ENCODE results near the gene LRTM2. TPM values are rescaled to one million over a fixed set of nuclear protein-coding genes. Genes with fewer than 3 reads are reported as not detected.

LRTM2 gene
- total RNA-seq, 1 donor from 2014 or later: not detected

DNA sequence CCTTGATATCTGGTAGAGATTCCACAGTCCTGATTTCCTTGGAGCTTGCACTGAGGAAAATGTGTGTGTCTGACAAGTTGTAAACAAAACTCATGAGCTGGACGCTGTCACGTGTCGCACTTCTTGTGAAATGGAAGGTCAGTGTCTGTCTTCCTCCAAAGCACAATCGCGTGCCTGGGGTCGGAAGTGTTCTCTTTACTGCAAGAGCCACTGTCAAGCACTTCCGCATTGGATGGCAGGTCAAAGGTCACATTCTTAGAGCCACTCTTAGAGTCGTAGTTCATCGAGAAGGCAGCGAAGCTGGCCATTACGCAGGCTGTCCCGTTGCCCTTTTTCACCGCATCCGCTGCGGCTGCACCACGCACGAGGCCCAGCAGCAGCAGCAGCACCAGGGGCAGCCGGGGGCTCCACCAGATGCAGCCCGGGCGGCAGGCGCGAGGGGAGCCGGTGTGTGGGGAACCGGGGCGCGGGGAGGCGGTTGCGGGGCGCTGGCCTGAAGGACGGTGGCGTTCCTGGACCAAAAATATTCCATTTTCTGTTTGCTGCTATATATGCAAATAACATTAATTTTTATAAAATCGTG lies 45.0 kb downstream of the LRTM2 start:
- no peak overlapping the region for H3K4me3 ChIP-seq (ENCODE audit: low read depth, low read length)
- DNase-seq (ENCODE audit: low read depth): no peak
- TF ChIP-seq, protein P1, sequence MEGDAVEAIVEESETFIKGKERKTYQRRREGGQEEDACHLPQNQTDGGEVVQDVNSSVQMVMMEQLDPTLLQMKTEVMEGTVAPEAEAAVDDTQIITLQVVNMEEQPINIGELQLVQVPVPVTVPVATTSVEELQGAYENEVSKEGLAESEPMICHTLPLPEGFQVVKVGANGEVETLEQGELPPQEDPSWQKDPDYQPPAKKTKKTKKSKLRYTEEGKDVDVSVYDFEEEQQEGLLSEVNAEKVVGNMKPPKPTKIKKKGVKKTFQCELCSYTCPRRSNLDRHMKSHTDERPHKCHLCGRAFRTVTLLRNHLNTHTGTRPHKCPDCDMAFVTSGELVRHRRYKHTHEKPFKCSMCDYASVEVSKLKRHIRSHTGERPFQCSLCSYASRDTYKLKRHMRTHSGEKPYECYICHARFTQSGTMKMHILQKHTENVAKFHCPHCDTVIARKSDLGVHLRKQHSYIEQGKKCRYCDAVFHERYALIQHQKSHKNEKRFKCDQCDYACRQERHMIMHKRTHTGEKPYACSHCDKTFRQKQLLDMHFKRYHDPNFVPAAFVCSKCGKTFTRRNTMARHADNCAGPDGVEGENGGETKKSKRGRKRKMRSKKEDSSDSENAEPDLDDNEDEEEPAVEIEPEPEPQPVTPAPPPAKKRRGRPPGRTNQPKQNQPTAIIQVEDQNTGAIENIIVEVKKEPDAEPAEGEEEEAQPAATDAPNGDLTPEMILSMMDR (conservative IDR thresholded peaks at IDR 0.05; ENCODE audit: low read depth, low read length): no peak

DNA sequence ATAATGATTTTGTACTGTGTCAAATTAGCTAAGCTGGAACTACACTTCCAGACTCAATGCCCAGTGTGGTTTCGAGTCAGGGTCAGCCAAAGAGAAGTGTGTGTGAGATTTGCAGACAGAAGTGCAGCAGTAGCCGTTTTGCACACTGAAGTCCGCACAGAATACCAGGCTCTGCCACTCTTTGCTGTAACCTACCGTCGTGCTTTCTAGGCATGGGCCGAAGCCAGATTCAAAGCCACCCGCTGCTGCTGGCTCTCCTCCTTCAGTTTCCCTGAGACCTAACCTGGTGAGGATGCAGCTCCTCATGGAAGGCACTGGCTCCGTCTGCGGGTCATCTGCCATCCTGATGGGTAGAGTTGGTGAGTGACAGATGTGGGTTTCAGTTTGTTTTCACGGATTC lies 48.8 kb downstream of the LRTM2 start:
- TF ChIP-seq, protein P1 (conservative IDR thresholded peaks at IDR 0.05; ENCODE audit: low read depth, low read length): no peak
- no peak overlapping the region for H3K4me3 ChIP-seq (ENCODE audit: low read depth, low read length)
- no peak for DNase-seq (ENCODE audit: low read depth)

DNA sequence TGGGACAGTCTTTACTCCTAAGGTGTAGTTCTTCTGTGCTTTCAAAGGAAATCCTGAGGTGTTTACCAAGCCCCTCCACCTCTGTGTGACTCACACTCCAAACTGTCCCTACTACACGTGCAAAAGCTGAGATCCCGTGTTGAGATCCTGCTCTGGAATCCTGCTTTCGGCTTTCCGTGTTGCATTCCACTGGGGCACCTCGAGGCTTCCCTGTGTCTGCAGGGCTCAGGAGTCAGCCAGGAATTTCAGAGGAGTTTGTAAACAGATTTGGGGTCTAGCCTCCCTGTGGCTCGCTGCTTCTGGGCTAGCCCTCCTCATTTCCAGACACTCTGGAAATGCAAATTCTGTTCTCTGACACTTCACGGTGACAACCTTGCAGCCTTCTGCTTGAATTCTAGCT lies 49.7 kb downstream of the LRTM2 start:
- no peak for DNase-seq (ENCODE audit: low read depth)
- H3K4me3 ChIP-seq (ENCODE audit: low read depth, low read length): no peak overlapping the region
- TF ChIP-seq, protein P1 (conservative IDR thresholded peaks at IDR 0.05; ENCODE audit: low read depth, low read length): no peak

DNA sequence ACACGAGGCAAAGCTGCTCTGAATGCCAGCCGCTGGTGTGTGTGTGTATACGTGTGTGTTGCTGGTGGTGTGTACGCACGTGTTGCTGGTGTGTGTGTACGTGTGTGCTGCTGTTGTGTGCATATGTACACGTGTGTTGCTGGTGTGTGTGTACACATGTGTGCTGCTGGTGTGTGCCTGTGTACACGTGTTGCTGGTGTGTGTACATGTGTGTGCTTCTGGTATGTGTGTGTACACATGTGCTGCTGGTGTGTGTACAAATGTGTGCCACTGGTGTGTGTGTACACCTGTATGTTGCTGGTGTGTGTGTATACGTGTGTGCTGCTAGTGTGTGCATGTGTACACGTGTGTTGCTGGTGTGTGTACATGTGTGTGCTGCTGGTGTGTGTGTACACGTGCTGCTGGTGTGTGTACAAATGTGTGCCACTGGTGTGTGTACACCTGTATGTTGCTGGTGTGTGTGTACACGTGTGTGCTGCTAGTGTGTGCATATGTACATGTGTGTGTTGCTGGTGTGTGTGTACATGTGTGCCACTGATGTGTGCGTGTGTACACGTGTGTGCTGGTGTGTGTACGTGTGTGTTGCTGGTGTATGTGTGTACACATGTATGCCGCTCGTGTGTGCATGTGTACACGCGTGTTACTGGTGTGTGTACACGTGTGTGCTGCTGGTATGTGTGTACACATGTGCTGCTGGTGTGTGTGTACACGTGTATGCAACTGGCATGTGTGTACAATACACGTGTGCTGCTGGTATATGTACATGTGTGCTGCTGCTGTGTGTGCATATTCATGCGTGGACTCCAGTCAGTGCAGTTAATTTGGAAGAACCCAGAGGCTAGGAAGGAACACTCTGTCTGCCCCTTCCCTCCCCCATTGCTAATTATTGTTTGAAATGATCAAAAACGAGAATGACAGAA lies 50.9 kb downstream of the LRTM2 start:
- TF ChIP-seq, protein P1 (conservative IDR thresholded peaks at IDR 0.05; ENCODE audit: low read depth, low read length): no peak
- H3K4me3 ChIP-seq (ENCODE audit: low read depth, low read length): no peak overlapping the region

DNA sequence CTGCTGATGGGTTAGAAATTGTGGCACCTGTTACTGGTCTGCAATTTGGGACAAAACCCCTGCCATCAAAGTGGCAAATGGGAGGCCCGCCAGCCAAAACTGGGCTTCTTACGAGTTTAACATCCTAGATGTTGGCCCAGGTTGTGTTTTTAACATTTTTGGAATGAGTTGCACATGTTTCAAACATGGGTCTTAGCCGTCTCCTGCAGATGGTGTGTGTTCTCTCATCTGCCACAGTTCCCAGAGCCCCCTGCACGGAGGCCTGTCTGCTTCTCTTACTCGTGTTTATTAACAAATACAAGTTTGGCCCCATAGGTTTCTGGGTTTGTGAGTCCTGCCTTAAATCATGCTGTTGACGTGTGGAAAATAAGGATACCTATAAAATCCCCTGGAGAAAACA lies 51.6 kb downstream of the LRTM2 start:
- TF ChIP-seq, protein P1 (conservative IDR thresholded peaks at IDR 0.05; ENCODE audit: low read depth, low read length): no peak
- no peak for DNase-seq (ENCODE audit: low read depth)
- H3K4me3 ChIP-seq (ENCODE audit: low read depth, low read length): no peak overlapping the region

More for the DNA sequence above, 50.9 kb downstream of the LRTM2 start:
- DNase-seq (ENCODE audit: low read depth): no peak

DNA sequence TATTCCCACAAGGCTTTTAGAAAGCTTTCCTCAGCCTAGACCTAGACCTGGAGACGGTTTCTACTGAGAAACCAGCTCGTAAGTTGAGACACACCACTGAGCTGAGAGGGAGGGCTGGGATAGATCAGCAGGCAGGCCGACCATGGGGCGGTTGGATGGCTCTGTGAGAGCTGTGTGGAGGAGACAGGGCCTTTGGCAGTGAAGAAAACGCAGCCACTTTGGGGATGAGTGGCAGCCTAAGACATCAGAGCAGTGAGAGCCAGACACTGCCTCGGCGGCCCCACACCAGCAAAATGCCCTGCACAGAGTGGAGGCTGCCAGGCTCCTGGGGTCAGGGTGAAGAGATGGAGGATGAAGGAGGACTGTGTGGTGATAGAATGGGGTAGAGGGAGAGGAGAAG lies 52.1 kb downstream of the LRTM2 start:
- no peak for DNase-seq (ENCODE audit: low read depth)
- no peak overlapping the region for H3K4me3 ChIP-seq (ENCODE audit: low read depth, low read length)
- TF ChIP-seq, protein P1 (conservative IDR thresholded peaks at IDR 0.05; ENCODE audit: low read depth, low read length): no peak

Data from epithelial cell of proximal tubule (primary cell).